HG03354 (cell line): Measurements from ENCODE around the gene PLEKHA6.
"Not testable (repeated sequence)": the region's sequence is repeated elsewhere in the genome, so short reads cannot be mapped to it uniquely, and the experiment has no call there.

Source experiments
- ATAC-seq: cut with Tn5 transposase; IDR thresholded peaks from one replicate; pipeline ENCODE4 v1.9.1; 2021; ENCODE audit warnings: mild to moderate bottlenecking; ENCODE audit not compliant: unreplicated experiment, poor library complexity, severe bottlenecking

PLEKHA6 gene

DNA sequence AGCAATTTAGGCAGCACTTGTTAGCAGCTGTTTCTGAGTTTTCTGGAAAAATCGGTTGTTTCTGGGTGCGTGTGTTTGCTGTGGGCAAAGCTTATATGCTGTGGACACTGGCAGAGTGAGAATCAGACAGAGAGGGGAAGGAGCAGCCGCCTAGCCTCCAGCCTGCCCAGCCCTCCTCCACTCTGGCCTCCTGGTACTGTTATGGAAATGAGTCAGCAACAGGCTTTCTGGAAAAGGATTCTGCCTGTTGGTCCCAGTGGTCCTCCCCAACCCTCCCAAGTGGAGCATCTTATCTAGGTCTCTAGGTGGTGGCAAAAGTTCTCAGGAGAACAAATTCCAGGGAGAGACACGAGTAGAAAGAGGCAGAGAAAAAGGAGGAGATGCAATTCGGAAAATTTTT, 103.8 kb downstream of the PLEKHA6 start:
- no peak for ATAC-seq

DNA sequence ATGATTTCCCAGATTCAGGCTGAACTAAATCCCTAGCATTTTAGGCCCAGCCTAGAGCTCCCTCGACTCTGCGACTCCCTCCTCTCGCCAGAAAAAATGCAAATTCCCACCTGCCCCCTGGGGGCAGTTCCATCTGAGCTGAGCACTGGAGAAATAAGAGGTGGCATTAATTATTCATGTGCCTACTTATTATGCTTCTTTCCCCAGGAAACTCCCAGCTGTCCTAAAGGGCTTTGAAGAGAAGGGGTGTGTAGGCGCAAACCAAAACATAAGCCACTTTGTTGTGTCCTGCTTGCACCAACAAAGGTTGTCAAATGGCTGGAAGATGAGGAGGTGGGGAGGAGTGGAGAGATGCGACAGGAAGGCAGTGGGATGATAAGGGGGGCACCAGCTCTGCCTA, 104.5 kb downstream of the PLEKHA6 start:
- ATAC-seq, result no peak

DNA sequence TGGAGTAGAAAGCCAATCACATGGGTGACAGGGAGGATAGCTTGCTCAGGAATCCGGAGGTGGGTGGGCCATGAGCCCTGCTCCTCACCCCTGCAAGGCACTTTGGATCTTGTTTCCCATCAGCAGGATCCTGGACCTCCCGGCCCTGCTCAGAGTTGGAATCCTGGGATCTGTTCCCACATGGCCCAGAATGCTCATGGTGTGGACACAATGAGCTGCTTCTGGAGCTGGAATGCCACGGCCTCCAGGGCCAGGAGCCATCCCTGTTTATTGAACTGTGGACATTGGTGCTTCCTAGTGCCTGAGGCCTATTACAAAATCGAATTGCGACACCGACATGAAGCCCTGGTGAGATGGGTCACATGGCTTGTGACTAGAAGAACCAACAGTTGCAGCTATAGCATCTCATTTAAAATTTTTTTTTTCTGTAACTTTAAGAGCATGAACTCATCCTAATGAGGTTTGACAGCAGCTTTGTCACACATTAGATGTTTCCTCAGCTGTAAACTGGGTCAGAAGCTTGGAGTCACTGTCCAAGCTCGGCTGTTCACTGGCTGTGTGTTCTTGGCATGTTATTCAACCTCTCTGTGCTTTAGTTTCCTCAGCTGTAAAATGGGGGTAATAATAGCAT, 105.6 kb downstream of the PLEKHA6 start:
- no peak for ATAC-seq

GRCh38 chr1:204251926-204252689, 107.6 kb downstream of the PLEKHA6 start:
- no peak for ATAC-seq

DNA sequence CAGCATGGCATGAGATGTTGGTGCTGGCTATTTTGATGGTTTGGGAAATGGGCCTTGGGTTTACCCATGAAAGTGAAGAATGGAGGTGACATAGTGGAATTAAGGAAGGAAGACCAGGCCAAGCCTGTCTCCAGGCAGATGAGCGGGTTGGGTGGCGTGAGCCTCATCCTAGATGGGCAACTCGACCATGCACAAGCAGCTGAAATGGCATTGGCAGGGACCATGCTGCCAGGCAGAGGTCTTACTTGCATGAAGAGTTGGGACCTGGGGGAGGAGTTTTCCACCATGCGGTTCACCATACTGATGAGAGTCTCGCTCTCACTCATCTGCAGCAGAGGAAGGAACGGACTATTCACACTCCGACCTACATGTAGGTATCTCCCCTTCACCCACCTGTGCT, 108.4 kb downstream of the PLEKHA6 start:
- ATAC-seq, result no peak

- ATAC-seq, result no peak
Observed at GRCh38 chr1:204250428-204251030, 109.2 kb downstream of the PLEKHA6 start.

DNA sequence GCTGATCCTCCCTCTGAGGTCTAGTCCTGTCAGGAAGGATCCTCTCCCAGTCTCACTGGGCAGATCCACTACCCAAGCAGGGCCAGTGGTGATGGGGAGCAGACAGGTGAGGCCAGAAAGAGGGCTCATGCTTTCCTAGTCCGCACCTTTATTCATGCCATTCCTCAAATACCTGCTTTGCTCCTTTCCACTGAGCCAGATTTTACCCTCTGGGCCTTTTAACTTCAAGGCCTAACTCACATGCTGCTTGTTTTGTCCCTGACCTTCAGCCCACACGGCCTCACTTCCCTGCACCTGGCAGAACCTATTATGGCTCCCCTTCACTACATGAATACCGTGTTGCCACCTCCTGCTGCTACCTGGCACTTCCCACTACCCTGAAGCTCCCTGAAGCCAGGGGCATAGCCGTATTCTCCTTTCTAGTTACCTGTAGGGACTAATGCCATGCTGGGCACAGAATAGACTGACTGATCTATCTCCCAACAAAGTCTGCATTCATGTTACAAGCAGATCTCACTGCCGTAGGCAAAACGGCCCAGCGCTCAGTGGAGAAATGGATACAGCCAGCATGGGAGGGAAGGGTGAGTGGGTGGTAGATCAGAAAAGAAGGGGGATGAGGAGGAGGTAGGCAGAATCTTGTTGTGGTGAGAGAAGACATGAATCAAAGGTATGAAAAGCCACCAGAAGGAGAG, 109.8 kb downstream of the PLEKHA6 start:
- no peak for ATAC-seq

DNA sequence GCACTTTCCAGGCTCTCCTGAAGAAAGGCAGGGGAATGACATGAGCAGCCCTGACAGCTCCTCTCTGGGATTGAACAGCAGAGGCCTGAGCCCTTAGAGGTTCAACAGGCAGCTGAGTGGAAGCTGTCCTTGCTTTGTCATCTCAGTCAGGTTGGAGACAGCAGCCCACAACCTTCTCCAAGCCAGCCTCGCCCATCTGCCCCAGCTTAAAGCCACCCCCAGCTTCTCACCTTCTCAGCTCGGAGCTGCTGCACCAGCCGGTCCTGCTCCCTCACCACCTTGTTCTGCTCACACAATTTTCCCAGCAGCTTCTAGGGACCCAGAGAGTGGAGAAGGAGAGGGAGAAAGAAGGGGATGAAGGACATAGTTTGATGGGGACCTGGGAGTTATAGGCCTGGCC, 110.8 kb downstream of the PLEKHA6 start:
- no peak for ATAC-seq

GRCh38 chr1:204246876-204247275, 112.9 kb downstream of the PLEKHA6 start:
- no peak for ATAC-seq

- ATAC-seq, result no peak
Observed at GRCh38 chr1:204242920-204243319, 116.8 kb downstream of the PLEKHA6 start.

GRCh38 chr1:204241914-204242313, 117.8 kb downstream of the PLEKHA6 start:
- ATAC-seq, result no peak

DNA sequence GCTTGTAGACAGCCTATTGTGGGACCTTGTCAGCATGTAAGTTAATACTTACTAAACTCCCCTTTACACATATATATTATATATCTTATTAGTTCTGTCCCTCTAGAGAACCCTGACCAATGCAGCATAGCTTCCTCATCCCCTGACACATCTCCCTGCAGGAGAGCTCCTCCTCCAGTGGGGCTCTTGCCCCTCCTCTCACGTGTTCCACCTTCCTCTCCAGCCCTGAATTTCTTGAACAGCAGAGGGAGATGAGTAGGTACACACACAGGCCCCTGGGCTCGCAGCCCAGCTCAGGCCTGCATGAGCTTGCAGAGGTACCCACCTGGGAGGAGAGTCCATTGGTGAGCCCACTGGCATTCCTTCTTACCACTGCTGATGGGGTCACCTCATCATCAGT, 118.7 kb downstream of the PLEKHA6 start:
- no peak for ATAC-seq

- no peak for ATAC-seq
Observed at GRCh38 chr1:204240233-204240632, 119.5 kb downstream of the PLEKHA6 start.

DNA sequence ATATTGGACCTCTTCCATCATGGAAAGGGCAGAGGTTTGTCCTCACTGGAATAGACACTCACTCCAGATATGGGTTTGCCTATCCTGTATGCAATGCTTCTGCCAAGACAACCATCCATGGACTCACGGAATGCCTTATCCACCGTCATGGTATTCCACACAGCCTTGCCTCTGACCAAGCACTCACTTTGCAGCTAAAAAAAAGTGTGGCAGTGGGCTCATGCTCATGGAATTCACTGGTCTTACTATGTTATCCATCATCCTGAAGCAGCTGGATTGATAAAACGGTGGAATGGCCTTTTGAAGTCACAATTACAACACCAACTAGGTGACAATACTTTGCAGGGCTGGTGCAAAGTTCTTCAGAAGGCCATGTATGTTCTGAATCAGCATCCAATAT, 120.3 kb downstream of the PLEKHA6 start:
- ATAC-seq, result not testable (repeated sequence)

DNA sequence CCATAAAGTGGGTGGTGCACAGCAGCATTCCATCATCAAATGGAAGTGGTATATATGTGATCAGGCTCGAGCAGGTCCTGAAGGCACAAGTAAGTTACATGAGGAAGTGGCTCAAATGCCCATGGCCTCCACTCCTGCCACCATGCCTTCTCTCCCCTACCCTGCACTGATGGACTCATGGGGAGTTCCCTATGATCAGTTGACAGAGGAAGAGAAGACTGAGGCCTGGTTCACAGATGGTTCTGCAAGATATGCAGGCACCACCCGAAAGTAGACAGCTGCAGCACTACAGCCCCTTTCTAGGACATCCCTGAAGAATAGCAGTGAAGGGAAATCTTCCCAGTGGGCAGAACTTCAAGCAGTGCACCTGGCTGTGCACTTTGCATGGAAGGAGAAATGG, 121.2 kb downstream of the PLEKHA6 start:
- ATAC-seq, result not testable (repeated sequence)

GRCh38 chr1:204237515-204237914, 122.2 kb downstream of the PLEKHA6 start:
- ATAC-seq, result not testable (repeated sequence)

GRCh38 chr1:204232526-204232925, 127.2 kb downstream of the PLEKHA6 start:
- ATAC-seq, result no peak

DNA sequence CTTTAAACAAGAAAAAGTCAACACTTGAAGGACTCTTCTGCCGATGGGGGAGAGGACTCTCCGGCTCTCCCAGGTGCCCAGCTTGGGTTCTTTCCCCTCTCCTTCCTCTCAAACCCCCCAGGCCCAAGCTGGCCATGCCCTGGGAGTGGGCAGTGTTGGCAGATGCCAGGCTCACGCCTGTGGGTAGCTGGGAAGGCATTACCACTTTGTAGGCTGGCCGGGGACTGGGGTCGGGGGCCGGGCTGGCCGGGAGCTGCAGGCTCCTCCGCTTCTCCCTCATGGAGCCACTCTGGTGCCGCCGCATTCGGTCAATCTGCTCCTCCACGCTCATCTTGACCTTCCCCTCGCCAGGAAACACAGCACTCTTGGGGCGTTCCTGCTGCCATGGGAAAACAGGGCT, 129.5 kb downstream of the PLEKHA6 start:
- ATAC-seq, result no peak

DNA sequence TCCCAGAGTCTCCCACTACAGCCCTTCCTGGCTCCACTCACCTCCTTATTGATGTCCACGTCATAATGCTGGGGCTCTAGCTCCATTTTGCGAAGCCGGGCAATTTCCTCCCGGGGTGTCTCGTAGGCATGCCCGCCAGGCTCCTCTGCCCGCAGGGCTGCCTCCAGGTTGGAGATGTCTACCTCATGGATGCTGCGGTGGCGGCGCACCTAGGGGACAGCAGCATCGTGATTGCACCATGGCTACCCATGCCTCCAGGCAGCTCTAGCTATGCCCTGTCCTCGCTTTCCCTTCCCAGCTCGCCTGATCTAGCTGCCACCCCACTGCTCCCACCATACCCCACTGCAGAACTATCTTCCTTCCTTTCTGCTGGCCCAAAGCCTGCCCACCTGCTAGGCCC, 130.8 kb downstream of the PLEKHA6 start:
- no peak for ATAC-seq

- ATAC-seq, result no peak
Observed at GRCh38 chr1:204227996-204228785, 131.5 kb downstream of the PLEKHA6 start.
